HEK293 (cell line): ENCODE results near the gene GLMP.

ENCODE experiments used
- CTCF ChIA-PET: fragments of 350-600 bp; formaldehyde crosslinking; extraction: SDS; loops from one replicate; lab custom pipeline; 2021; ENCODE audit warnings: antibody characterized with exemption; lab: Yijun Ruan, JAX
- POLR2A ChIA-PET: fragments of 300-600 bp; formaldehyde crosslinking; extraction: SDS; loops from one replicate; lab custom pipeline; 2020; ENCODE audit warnings: antibody characterized with exemption, inconsistent platforms; lab: Yijun Ruan, JAX
- H3K27ac ChIP-seq: fragments of 200-500 bp; sonication (Bioruptor generic); 2 replicates; pipeline ENCODE4 v1.5.1; 2014; ENCODE audit warnings: low read depth, low read length, control low read depth, inconsistent platforms; ENCODE audit errors: extremely low read depth
- H3K36me3 ChIP-seq, 2 experiments: fragments of 200-500 bp in 1 of 2; sonication (Bioruptor generic) in 1 of 2; 1 replicate in 1 of 2; 2 replicates in 1 of 2; pipeline ENCODE4 v1.5.1; 2014 to 2017; ENCODE audit warnings: inconsistent platforms in 2 of 2, low read length in 2 of 2; ENCODE audit not compliant: control insufficient read depth in 2 of 2, insufficient read depth in 1 of 2
- H3K4me1 ChIP-seq: fragments of 200-500 bp; sonication (Bioruptor generic); 2 replicates; pipeline ENCODE4 v1.5.1; 2014; ENCODE audit warnings: mild to moderate bottlenecking, low read length, inconsistent platforms; ENCODE audit not compliant: control insufficient read depth, insufficient read depth
- H3K4me3 ChIP-seq: 2 replicates; pipeline ENCODE4 v1.5.1; 2011; ENCODE audit warnings: low read depth, mild to moderate bottlenecking, control low read depth, low read length, moderate library complexity
- H3K9me3 ChIP-seq: fragments of 200-500 bp; sonication (Bioruptor generic); 2 replicates; pipeline ENCODE4 v1.5.1; 2014; ENCODE audit warnings: low read depth, low read length, inconsistent platforms; ENCODE audit not compliant: control insufficient read depth, insufficient read depth
- EGR2 ChIP-seq: fragments of 450-650 bp; formaldehyde crosslinking; IDR thresholded peaks from 2 replicates; pipeline ENCODE4 v1.5.1; 2016; ENCODE audit warnings: low read depth, missing biosample characterization, missing genetic modification characterization
- GLI2 ChIP-seq: fragments of 450-650 bp; formaldehyde crosslinking; IDR thresholded peaks from 2 replicates; pipeline ENCODE4; 2017; ENCODE audit warnings: missing biosample characterization, missing genetic modification characterization, low read depth, borderline replicate concordance
- GLIS1 ChIP-seq: fragments of 450-650 bp; formaldehyde crosslinking; IDR thresholded peaks from 2 replicates; pipeline ENCODE4 v1.5.1; 2016; ENCODE audit warnings: missing biosample characterization, missing genetic modification characterization
- GLIS2 ChIP-seq: fragments of 450-650 bp; formaldehyde crosslinking; IDR thresholded peaks from 2 replicates; pipeline ENCODE4 v1.5.1; 2016; ENCODE audit warnings: missing biosample characterization, missing genetic modification characterization
- HOXC10 ChIP-seq: sonication (generic); formaldehyde crosslinking; IDR thresholded peaks from 2 replicates; pipeline ENCODE4 v1.8.1; 2023; ENCODE audit warnings: mild to moderate bottlenecking, missing genetic modification reagents
- KLF16 ChIP-seq: fragments of 450-650 bp; formaldehyde crosslinking; IDR thresholded peaks from 2 replicates; pipeline ENCODE4 v1.5.1; 2017; ENCODE audit warnings: missing biosample characterization, missing genetic modification characterization
- MZF1 ChIP-seq: fragments of 450-650 bp; formaldehyde crosslinking; IDR thresholded peaks from 2 replicates; pipeline ENCODE4 v1.5.1; 2017; ENCODE audit warnings: missing biosample characterization, missing genetic modification characterization, borderline replicate concordance
- PRDM10 ChIP-seq: fragments of 450-650 bp; formaldehyde crosslinking; IDR thresholded peaks from 2 replicates; pipeline ENCODE4 v1.5.1; 2016; ENCODE audit warnings: missing biosample characterization, missing genetic modification characterization
- REST ChIP-seq: fragments of 450-650 bp; formaldehyde crosslinking; IDR thresholded peaks from 2 replicates; pipeline ENCODE4 v1.5.1; 2016; ENCODE audit warnings: missing biosample characterization, missing genetic modification characterization
- ZBTB8A ChIP-seq: fragments of 450-650 bp; formaldehyde crosslinking; IDR thresholded peaks from 2 replicates; pipeline ENCODE4 v1.5.1; 2016; ENCODE audit warnings: missing biosample characterization, missing genetic modification characterization
- ZFP3 ChIP-seq: fragments of 450-650 bp; formaldehyde crosslinking; IDR thresholded peaks from 2 replicates; pipeline ENCODE4 v1.5.1; 2016; ENCODE audit warnings: low read depth, missing biosample characterization, missing genetic modification characterization
- ZFP69B ChIP-seq: fragments of 450-650 bp; formaldehyde crosslinking; IDR thresholded peaks from 2 replicates; pipeline ENCODE4 v1.5.1; 2016; ENCODE audit warnings: missing biosample characterization, missing genetic modification characterization
- ZNF140 ChIP-seq: fragments of 450-650 bp; formaldehyde crosslinking; IDR thresholded peaks from 2 replicates; pipeline ENCODE4 v1.5.1; 2016; ENCODE audit warnings: missing biosample characterization, missing genetic modification characterization
- ZNF221 ChIP-seq: fragments of 450-650 bp; formaldehyde crosslinking; IDR thresholded peaks from 2 replicates; pipeline ENCODE4 v1.5.1; 2017; ENCODE audit warnings: missing biosample characterization, missing genetic modification characterization, borderline replicate concordance
- ZNF23 ChIP-seq: fragments of 450-650 bp; formaldehyde crosslinking; IDR thresholded peaks from 2 replicates; pipeline ENCODE4 v1.5.1; 2016; ENCODE audit warnings: missing biosample characterization, missing genetic modification characterization, borderline replicate concordance
- ZNF24 ChIP-seq: fragments of 450-650 bp; formaldehyde crosslinking; IDR thresholded peaks from 2 replicates; pipeline ENCODE4 v1.5.1; 2016; ENCODE audit warnings: missing biosample characterization, missing genetic modification characterization
- ZNF341 ChIP-seq: fragments of 450-650 bp; formaldehyde crosslinking; IDR thresholded peaks from 2 replicates; pipeline ENCODE4; 2016; ENCODE audit warnings: low read depth, missing biosample characterization, missing genetic modification characterization
- ZNF350 ChIP-seq: fragments of 450-650 bp; formaldehyde crosslinking; IDR thresholded peaks from 2 replicates; pipeline ENCODE4 v1.5.0; 2017; ENCODE audit warnings: missing biosample characterization, mild to moderate bottlenecking, missing genetic modification characterization
- ZNF426 ChIP-seq: fragments of 450-650 bp; formaldehyde crosslinking; IDR thresholded peaks from 2 replicates; pipeline ENCODE4 v1.5.1; 2017; ENCODE audit warnings: missing biosample characterization, missing genetic modification characterization, mild to moderate bottlenecking, inconsistent platforms, moderate library complexity
- ZNF48 ChIP-seq: fragments of 450-650 bp; formaldehyde crosslinking; IDR thresholded peaks from 2 replicates; pipeline ENCODE4 v1.5.1; 2016; ENCODE audit warnings: missing biosample characterization, missing genetic modification characterization
- ZNF518A ChIP-seq: fragments of 450-650 bp; formaldehyde crosslinking; conservative IDR thresholded peaks from 2 replicates; pipeline ENCODE4 v1.5.1; 2016; ENCODE audit warnings: low read depth, missing biosample characterization, missing genetic modification characterization
- ZNF596 ChIP-seq: fragments of 450-650 bp; IDR thresholded peaks from 2 replicates; pipeline ENCODE4 v1.5.0; 2018; ENCODE audit warnings: missing biosample characterization, mild to moderate bottlenecking, missing genetic modification characterization, moderate library complexity
- ZNF670 ChIP-seq: fragments of 450-650 bp; formaldehyde crosslinking; IDR thresholded peaks from 2 replicates; pipeline ENCODE4 v1.5.1; 2016; ENCODE audit warnings: missing biosample characterization, missing genetic modification characterization, low read depth
- ZNF792 ChIP-seq: fragments of 450-650 bp; formaldehyde crosslinking; IDR thresholded peaks from 2 replicates; pipeline ENCODE4 v1.5.1; 2016; ENCODE audit warnings: missing biosample characterization, missing genetic modification characterization
- ZSCAN16 ChIP-seq: fragments of 450-650 bp; formaldehyde crosslinking; IDR thresholded peaks from 2 replicates; pipeline ENCODE4 v1.5.1; 2016; ENCODE audit warnings: missing biosample characterization, missing genetic modification characterization
- ZSCAN5A ChIP-seq: fragments of 450-650 bp; formaldehyde crosslinking; IDR thresholded peaks from 2 replicates; pipeline ENCODE4 v1.5.1; 2016; ENCODE audit warnings: missing biosample characterization, missing genetic modification characterization

Gene GLMP

GRCh38 chr1:156281281-156281680 lies 14.2 kb downstream of the GLMP start:
- ChIA-PET CTCF (interaction anchor here (1.1 to 2.2 kb wide), 4 partner anchors 10 to 185 kb away, joined by 3 to 9 read pairs (median 6); no protein-coding TSS in a partner anchor), POLR2A (interaction anchor here (0.9 to 1.7 kb wide), 3 partner anchors 21 to 42 kb away, joined by 4 to 6 read pairs (median 4); no protein-coding TSS in a partner anchor)
- Histone ChIP-seq H3K4me3 (peak overlapping the region; percentile 91), H3K4me1 (peaks cover 4% of the 10 kb centered on the region; the same call in 1 of the 2 replicates), H3K9me3 (no peaks in the 10 kb centered on the region), H3K27ac (peak overlapping the region; percentile 67; the same call in 1 of the 2 replicates), H3K36me3 (peaks cover 14 to 62% of the 10 kb centered on the region in 2 experiments; a peak in 2 of 3 replicates)
- no peak for TF ChIP-seq ZBTB8A (tag by site-specific recombination)
- no peak for TF ChIP-seq ZNF140 (tag by site-specific recombination)
- no peak for TF ChIP-seq ZNF350 (tag by site-specific recombination)
- no peak for TF ChIP-seq ZSCAN5A (tag by site-specific recombination)
- peak; percentile 57; the same call in 1 of the 2 replicates for TF ChIP-seq MZF1 (tag by site-specific recombination)
- TF ChIP-seq GLIS1 (tag by site-specific recombination): peak; percentile 85
- peak; percentile 92 for TF ChIP-seq PRDM10
- TF ChIP-seq ZFP3 (tag by site-specific recombination): no peak
- no peak for TF ChIP-seq ZNF341 (tag by site-specific recombination)
- no peak for TF ChIP-seq ZNF426 (tag by site-specific recombination)
- no peak for TF ChIP-seq ZNF221 (tag by site-specific recombination)
- no peak for TF ChIP-seq KLF16 (tag by site-specific recombination)
- no peak for TF ChIP-seq ZNF596 (tag by site-specific recombination)
- no peak for TF ChIP-seq ZSCAN16 (tag by site-specific recombination)
- no peak for TF ChIP-seq ZNF670 (tag by site-specific recombination)
- TF ChIP-seq EGR2 (tag by site-specific recombination): peak; percentile 57
- TF ChIP-seq ZNF518A (tag by site-specific recombination): no peak
- no peak for TF ChIP-seq ZNF23 (tag by site-specific recombination)
- TF ChIP-seq REST (tag by site-specific recombination): no peak
- TF ChIP-seq ZFP69B: no peak
- TF ChIP-seq ZNF24 (tag by site-specific recombination): no peak
- TF ChIP-seq ZNF48 (tag by site-specific recombination): no peak
- TF ChIP-seq GLIS2 (tag by site-specific recombination): peak; percentile 77
- no peak for TF ChIP-seq ZNF792 (tag by site-specific recombination)
- no peak for TF ChIP-seq HOXC10 (CRISPR knock-in tag)
- TF ChIP-seq GLI2 (tag by site-specific recombination): no peak
